OCI-LY1 (cell line): ENCODE data around the gene FABP7.

Experiments used
- EZH2 ChIP-seq: fragments of 200-600 bp; sonication (generic), shearing (Covaris generic); IDR thresholded peaks from 2 replicates; pipeline ENCODE4 v1.8.0; 2017; ENCODE audit warnings: borderline replicate concordance, mixed run types, mild to moderate bottlenecking, antibody characterized with exemption, low read length, moderate library complexity, mixed read lengths
- TF ChIP-seq, protein P1 (sequence below): fragments of 200-600 bp; sonication (generic), shearing (Covaris generic); IDR thresholded peaks from 2 replicates; pipeline ENCODE4 v1.5.1; 2017; ENCODE audit warnings: mild to moderate bottlenecking, antibody characterized with exemption, low read length, moderate library complexity, mixed read lengths

DNA sequence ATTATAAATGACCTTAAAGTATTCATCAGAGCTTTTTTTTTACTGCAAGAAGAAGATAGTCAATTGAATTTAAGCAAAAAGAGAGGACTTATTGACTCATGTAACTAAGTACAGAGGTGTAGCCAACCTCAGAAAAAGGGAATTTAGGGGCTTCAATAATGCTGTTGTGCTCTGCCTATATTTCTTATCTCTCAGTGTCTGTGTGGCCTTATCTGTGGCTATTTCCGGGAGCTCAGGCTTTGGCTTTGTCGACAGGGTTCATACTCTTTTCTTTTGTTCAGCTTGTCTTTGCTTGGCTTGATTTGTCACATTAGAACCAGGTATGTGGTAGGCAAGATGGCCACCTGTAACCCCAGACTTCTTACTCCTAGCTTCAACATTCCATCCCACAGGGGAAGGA, 38.6 kb upstream of the FABP7 start:
- TF ChIP-seq EZH2 = no peak
- TF ChIP-seq, protein P1, sequence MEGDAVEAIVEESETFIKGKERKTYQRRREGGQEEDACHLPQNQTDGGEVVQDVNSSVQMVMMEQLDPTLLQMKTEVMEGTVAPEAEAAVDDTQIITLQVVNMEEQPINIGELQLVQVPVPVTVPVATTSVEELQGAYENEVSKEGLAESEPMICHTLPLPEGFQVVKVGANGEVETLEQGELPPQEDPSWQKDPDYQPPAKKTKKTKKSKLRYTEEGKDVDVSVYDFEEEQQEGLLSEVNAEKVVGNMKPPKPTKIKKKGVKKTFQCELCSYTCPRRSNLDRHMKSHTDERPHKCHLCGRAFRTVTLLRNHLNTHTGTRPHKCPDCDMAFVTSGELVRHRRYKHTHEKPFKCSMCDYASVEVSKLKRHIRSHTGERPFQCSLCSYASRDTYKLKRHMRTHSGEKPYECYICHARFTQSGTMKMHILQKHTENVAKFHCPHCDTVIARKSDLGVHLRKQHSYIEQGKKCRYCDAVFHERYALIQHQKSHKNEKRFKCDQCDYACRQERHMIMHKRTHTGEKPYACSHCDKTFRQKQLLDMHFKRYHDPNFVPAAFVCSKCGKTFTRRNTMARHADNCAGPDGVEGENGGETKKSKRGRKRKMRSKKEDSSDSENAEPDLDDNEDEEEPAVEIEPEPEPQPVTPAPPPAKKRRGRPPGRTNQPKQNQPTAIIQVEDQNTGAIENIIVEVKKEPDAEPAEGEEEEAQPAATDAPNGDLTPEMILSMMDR = no peak
